Measurements from ENCODE around the gene PCED1A.
"Not testable (repeated sequence)": the region's sequence is repeated elsewhere in the genome, so short reads cannot be mapped to it uniquely, and the experiment has no call there.

Gene PCED1A

DNA sequence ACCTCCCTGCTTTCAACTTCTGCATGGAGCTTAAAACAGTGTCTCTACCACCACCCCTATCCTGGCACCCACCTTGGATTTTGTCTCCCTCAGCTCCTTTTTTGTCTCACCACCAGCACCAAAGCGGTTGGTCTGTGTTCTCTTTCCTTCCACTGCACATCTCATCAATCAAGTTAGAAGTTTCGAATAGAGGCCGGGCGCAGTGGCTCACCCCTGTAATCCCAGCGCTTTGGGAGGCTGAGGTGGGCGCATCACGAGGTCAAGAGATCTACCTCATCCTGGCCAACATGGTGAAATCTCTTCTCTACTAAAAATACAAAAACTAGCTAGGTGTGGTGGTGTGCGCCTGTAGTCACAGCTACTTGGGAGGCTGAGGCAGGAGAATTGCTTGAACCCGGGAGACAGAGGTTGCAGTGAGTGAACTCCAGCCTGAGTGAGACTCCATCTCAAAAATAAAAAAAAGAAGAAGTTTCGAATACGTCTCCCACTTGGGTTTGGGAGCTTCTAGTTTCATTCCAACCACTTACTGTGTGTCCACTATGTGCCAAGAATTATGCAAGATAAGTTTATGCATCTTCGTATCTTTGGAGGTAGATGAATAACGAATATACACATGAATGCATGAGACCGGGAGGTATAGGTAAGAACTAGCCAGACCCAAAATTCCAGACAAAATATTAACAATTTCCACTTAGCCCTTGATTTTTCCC, 5.9 kb downstream of the PCED1A start:
- Histone ChIP-seq H3K27me3 (ENCODE audit: insufficient read depth, low read length, poor library complexity, severe bottlenecking) (no peaks in the 10 kb centered on the region), H3F3A (ENCODE audit: low read depth) (no peaks in the 10 kb centered on the region), H3K4me3 (ENCODE audit: low read length, poor library complexity, severe bottlenecking) (no peak overlapping the region), H3K36me3 (ENCODE audit: insufficient read depth, low read length) (no peaks in the 10 kb centered on the region), H4K20me1 (ENCODE audit: insufficient read depth, low read length, poor library complexity, severe bottlenecking) (no peaks in the 10 kb centered on the region), H3K4me2 (ENCODE audit: low read depth, low read length, poor library complexity, severe bottlenecking) (no peak overlapping the region), H2AFZ (ENCODE audit: low read length) (no peak overlapping the region), H3K9me3 (ENCODE audit: insufficient read depth, low read depth, low read length) (no peaks in the 10 kb centered on the region), H3K9me2 (replicated peaks; ENCODE audit: low read depth, low read length) (no peaks in the 10 kb centered on the region), H3K79me2 (ENCODE audit: insufficient read depth, low read length) (peaks cover 5% of the 10 kb centered on the region; the same call in 1 of the 2 replicates), H3K9ac (ENCODE audit: low read depth, low read length, poor library complexity, severe bottlenecking) (no peak overlapping the region), H3K4me1 (ENCODE audit: insufficient read depth, low read length, poor library complexity, severe bottlenecking) (peaks cover 6% of the 10 kb centered on the region)
- TF ChIP-seq, protein P1, sequence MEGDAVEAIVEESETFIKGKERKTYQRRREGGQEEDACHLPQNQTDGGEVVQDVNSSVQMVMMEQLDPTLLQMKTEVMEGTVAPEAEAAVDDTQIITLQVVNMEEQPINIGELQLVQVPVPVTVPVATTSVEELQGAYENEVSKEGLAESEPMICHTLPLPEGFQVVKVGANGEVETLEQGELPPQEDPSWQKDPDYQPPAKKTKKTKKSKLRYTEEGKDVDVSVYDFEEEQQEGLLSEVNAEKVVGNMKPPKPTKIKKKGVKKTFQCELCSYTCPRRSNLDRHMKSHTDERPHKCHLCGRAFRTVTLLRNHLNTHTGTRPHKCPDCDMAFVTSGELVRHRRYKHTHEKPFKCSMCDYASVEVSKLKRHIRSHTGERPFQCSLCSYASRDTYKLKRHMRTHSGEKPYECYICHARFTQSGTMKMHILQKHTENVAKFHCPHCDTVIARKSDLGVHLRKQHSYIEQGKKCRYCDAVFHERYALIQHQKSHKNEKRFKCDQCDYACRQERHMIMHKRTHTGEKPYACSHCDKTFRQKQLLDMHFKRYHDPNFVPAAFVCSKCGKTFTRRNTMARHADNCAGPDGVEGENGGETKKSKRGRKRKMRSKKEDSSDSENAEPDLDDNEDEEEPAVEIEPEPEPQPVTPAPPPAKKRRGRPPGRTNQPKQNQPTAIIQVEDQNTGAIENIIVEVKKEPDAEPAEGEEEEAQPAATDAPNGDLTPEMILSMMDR (conservative IDR thresholded peaks at IDR 0.05; ENCODE audit: low read length), result no peak
- TF ChIP-seq EZH2phosphoT487 (IDR thresholded peaks at IDR 0.05; ENCODE audit: borderline replicate concordance), result no peak

GRCh38 chr20:2833761-2834160, 6.7 kb downstream of the PCED1A start:
- Histone ChIP-seq H3K4me1 (ENCODE audit: insufficient read depth, low read length, poor library complexity, severe bottlenecking) (no peaks in the 10 kb centered on the region), H3K27me3 (ENCODE audit: insufficient read depth, low read length, poor library complexity, severe bottlenecking) (no peaks in the 10 kb centered on the region), H3K36me3 (ENCODE audit: insufficient read depth, low read length) (no peaks in the 10 kb centered on the region), H3K4me3 (ENCODE audit: low read length, poor library complexity, severe bottlenecking) (no peak overlapping the region), H3K4me2 (ENCODE audit: low read depth, low read length, poor library complexity, severe bottlenecking) (no peak overlapping the region), H3F3A (ENCODE audit: low read depth) (no peaks in the 10 kb centered on the region), H3K9me3 (ENCODE audit: insufficient read depth, low read depth, low read length) (no peaks in the 10 kb centered on the region), H2AFZ (ENCODE audit: low read length) (no peak overlapping the region), H4K20me1 (ENCODE audit: insufficient read depth, low read length, poor library complexity, severe bottlenecking) (no peaks in the 10 kb centered on the region), H3K79me2 (ENCODE audit: insufficient read depth, low read length) (no peaks in the 10 kb centered on the region), H3K9ac (ENCODE audit: low read depth, low read length, poor library complexity, severe bottlenecking) (no peak overlapping the region), H3K9me2 (replicated peaks; ENCODE audit: low read depth, low read length) (no peaks in the 10 kb centered on the region)
- TF ChIP-seq, protein P1 (conservative IDR thresholded peaks at IDR 0.05; ENCODE audit: low read length), result no peak
- TF ChIP-seq EZH2phosphoT487 (IDR thresholded peaks at IDR 0.05; ENCODE audit: borderline replicate concordance), result no peak

- not testable (repeated sequence) for H3K9me2 ChIP-seq (replicated peaks; ENCODE audit: low read depth, low read length); H4K20me1 ChIP-seq (ENCODE audit: insufficient read depth, low read length, poor library complexity, severe bottlenecking); H3K36me3 ChIP-seq (ENCODE audit: insufficient read depth, low read length); H3K79me2 ChIP-seq (ENCODE audit: insufficient read depth, low read length); H3K9me3 ChIP-seq (ENCODE audit: insufficient read depth, low read depth, low read length); H3F3A ChIP-seq (ENCODE audit: low read depth); H3K4me3 ChIP-seq (ENCODE audit: low read length, poor library complexity, severe bottlenecking); H3K9ac ChIP-seq (ENCODE audit: low read depth, low read length, poor library complexity, severe bottlenecking); H3K27me3 ChIP-seq (ENCODE audit: insufficient read depth, low read length, poor library complexity, severe bottlenecking); H2AFZ ChIP-seq (ENCODE audit: low read length); H3K4me2 ChIP-seq (ENCODE audit: low read depth, low read length, poor library complexity, severe bottlenecking)
- peaks cover 11% of the 10 kb centered on the region for H3K4me1 ChIP-seq (ENCODE audit: insufficient read depth, low read length, poor library complexity, severe bottlenecking)
These were observed 9.2 kb downstream of the PCED1A start for GRCh38 chr20:2831206-2831605.

GRCh38 chr20:2829376-2829775, 11.1 kb downstream of the PCED1A start:
- peaks cover 17% of the 10 kb centered on the region for H3K4me1 ChIP-seq (ENCODE audit: insufficient read depth, low read length, poor library complexity, severe bottlenecking)
- no peaks in the 10 kb centered on the region for H3K9me3 ChIP-seq (ENCODE audit: insufficient read depth, low read depth, low read length)

More at GRCh38 chr20:2829376-2829775, 11.1 kb downstream of the PCED1A start:
- H3K9me2 ChIP-seq (replicated peaks; ENCODE audit: low read depth, low read length), result no peaks in the 10 kb centered on the region
- H3K36me3 ChIP-seq (ENCODE audit: insufficient read depth, low read length), result no peaks in the 10 kb centered on the region
- H4K20me1 ChIP-seq (ENCODE audit: insufficient read depth, low read length, poor library complexity, severe bottlenecking), result no peaks in the 10 kb centered on the region
- no peaks in the 10 kb centered on the region for H3F3A ChIP-seq (ENCODE audit: low read depth)
- no peak overlapping the region for H2AFZ ChIP-seq (ENCODE audit: low read length)
- no peak overlapping the region for H3K4me3 ChIP-seq (ENCODE audit: low read length, poor library complexity, severe bottlenecking)
- no peaks in the 10 kb centered on the region for H3K27me3 ChIP-seq (ENCODE audit: insufficient read depth, low read length, poor library complexity, severe bottlenecking)
- no peak overlapping the region for H3K9ac ChIP-seq (ENCODE audit: low read depth, low read length, poor library complexity, severe bottlenecking)
- TF ChIP-seq EZH2phosphoT487 (IDR thresholded peaks at IDR 0.05; ENCODE audit: borderline replicate concordance), result no peak
- TF ChIP-seq, protein P1 (conservative IDR thresholded peaks at IDR 0.05; ENCODE audit: low read length), result no peak
- H3K79me2 ChIP-seq (ENCODE audit: insufficient read depth, low read length), result no peaks in the 10 kb centered on the region
- no peak overlapping the region for H3K4me2 ChIP-seq (ENCODE audit: low read depth, low read length, poor library complexity, severe bottlenecking)
